AG09319 (cell line): ENCODE results near the gene VSIG10L.

Source experiments
- DNase-seq: peaks from one replicate; pipeline ENCODE4 v3.0.0-alpha.2; 2010; ENCODE audit warnings: low read depth; ENCODE audit errors: extremely low read depth
- CTCF ChIP-seq: IDR thresholded peaks from 2 replicates; pipeline ENCODE4 v1.5.1; 2011; ENCODE audit warnings: low read depth, mild to moderate bottlenecking, inconsistent platforms, low read length, moderate library complexity

The VSIG10L gene

GRCh38 chr19:51333836-51334460 lies 8.0 kb downstream of the VSIG10L start:
- TF ChIP-seq CTCF: no peak
- DNase-seq: no peak

- no peak for TF ChIP-seq CTCF
- DNase-seq: no peak
These were observed 10.2 kb downstream of the VSIG10L start for GRCh38 chr19:51331716-51332115.

- no peak for TF ChIP-seq CTCF
- no peak for DNase-seq
These were observed 10.7 kb downstream of the VSIG10L start for GRCh38 chr19:51331193-51331592.

GRCh38 chr19:51330366-51330765 lies 11.6 kb downstream of the VSIG10L start:
- TF ChIP-seq CTCF: no peak

GRCh38 chr19:51329411-51329810 lies 12.5 kb downstream of the VSIG10L start:
- no peak for DNase-seq
- no peak for TF ChIP-seq CTCF

More at GRCh38 chr19:51330366-51330765, 11.6 kb downstream of the VSIG10L start:
- DNase-seq: no peak

GRCh38 chr19:51327066-51328001 lies 14.6 kb downstream of the VSIG10L start:
- no peak for DNase-seq
- TF ChIP-seq CTCF: no peak
